Activated naive CD8-positive, alpha-beta T cell treated with anti-CD3 and anti-CD28 coated beads, Interleukin-2, amount 50 U/mL, for 16 hours (primary cell): ENCODE measurements around the gene C20orf144.

Source experiments
- DNase-seq: peaks from one replicate; pipeline ENCODE4 v3.0.0-alpha.2; 2020; ENCODE audit warnings: low read depth, low spot score

The C20orf144 gene

GRCh38 chr20:33650111-33650752, 11.9 kb upstream of the C20orf144 start:
- DNase-seq, result no peak

- DNase-seq, result no peak
These were observed 11.2 kb upstream of the C20orf144 start for GRCh38 chr20:33650753-33651561.

GRCh38 chr20:33651562-33652048, 10.5 kb upstream of the C20orf144 start:
- DNase-seq, result no peak

GRCh38 chr20:33653218-33653899, 8.8 kb upstream of the C20orf144 start:
- DNase-seq, result no peak

- DNase-seq, result no peak
These were observed 8.1 kb upstream of the C20orf144 start for GRCh38 chr20:33653900-33654596.

GRCh38 chr20:33654680-33655161, 7.4 kb upstream of the C20orf144 start:
- no peak for DNase-seq

- no peak for DNase-seq
These were observed 7.0 kb upstream of the C20orf144 start for GRCh38 chr20:33655164-33655563.

- no peak for DNase-seq
These were observed 5.9 kb upstream of the C20orf144 start for GRCh38 chr20:33656010-33656782.

- no peak for DNase-seq
These were observed 5.1 kb upstream of the C20orf144 start for GRCh38 chr20:33656783-33657703.

- DNase-seq, result no peak
These were observed 4.4 kb upstream of the C20orf144 start for GRCh38 chr20:33657704-33658095.

- no peak for DNase-seq
These were observed 3.6 kb upstream of the C20orf144 start for GRCh38 chr20:33658510-33658909.

- no peak for DNase-seq
These were observed 3.2 kb upstream of the C20orf144 start for GRCh38 chr20:33658929-33659328.

GRCh38 chr20:33659341-33660034, 2.6 kb upstream of the C20orf144 start:
- no peak for DNase-seq

- no peak for DNase-seq
These were observed 2.0 kb upstream of the C20orf144 start for GRCh38 chr20:33660035-33660684.

- no peak for DNase-seq
These were observed 1.5 kb upstream of the C20orf144 start for GRCh38 chr20:33660685-33661058.

- DNase-seq, result peak; percentile 64
These were observed 1.3 kb downstream of the C20orf144 start for GRCh38 chr20:33663161-33664084.

- DNase-seq, result no peak
These were observed 2.1 kb downstream of the C20orf144 start for GRCh38 chr20:33664085-33664761.
